ENCODE results near the gene KIAA1614.

KIAA1614 gene

GRCh38 chr1:180929389-180929788 is 16.7 kb downstream of the KIAA1614 start:
- DNase-seq (ENCODE audit: low read depth), result no peak
- TF ChIP-seq CTCF (IDR thresholded peaks at IDR 0.05; ENCODE audit: control insufficient read depth, extremely low read depth, insufficient read depth), result no peak
- no peak overlapping the region for H3K4me3 ChIP-seq (ENCODE audit: low read depth, low read length)

GRCh38 chr1:180930687-180931086 is 18.0 kb downstream of the KIAA1614 start:
- TF ChIP-seq CTCF (IDR thresholded peaks at IDR 0.05; ENCODE audit: control insufficient read depth, extremely low read depth, insufficient read depth), result no peak
- H3K4me3 ChIP-seq (ENCODE audit: low read depth, low read length), result no peak overlapping the region
- DNase-seq (ENCODE audit: low read depth), result no peak

GRCh38 chr1:180931529-180931928 is 18.8 kb downstream of the KIAA1614 start:
- TF ChIP-seq CTCF (IDR thresholded peaks at IDR 0.05; ENCODE audit: control insufficient read depth, extremely low read depth, insufficient read depth), result no peak
- DNase-seq (ENCODE audit: low read depth), result no peak
- H3K4me3 ChIP-seq (ENCODE audit: low read depth, low read length), result no peak overlapping the region

- TF ChIP-seq CTCF (IDR thresholded peaks at IDR 0.05; ENCODE audit: control insufficient read depth, extremely low read depth, insufficient read depth), result no peak
- no peak for DNase-seq (ENCODE audit: low read depth)
- H3K4me3 ChIP-seq (ENCODE audit: low read depth, low read length), result no peak overlapping the region
Measured at GRCh38 chr1:180932378-180932777, 19.7 kb downstream of the KIAA1614 start.

GRCh38 chr1:180933141-180933540 is 20.4 kb downstream of the KIAA1614 start:
- no peak for TF ChIP-seq CTCF (IDR thresholded peaks at IDR 0.05; ENCODE audit: control insufficient read depth, extremely low read depth, insufficient read depth)
- H3K4me3 ChIP-seq (ENCODE audit: low read depth, low read length), result no peak overlapping the region
- DNase-seq (ENCODE audit: low read depth), result no peak

GRCh38 chr1:180934563-180934962 is 21.9 kb downstream of the KIAA1614 start:
- TF ChIP-seq CTCF (IDR thresholded peaks at IDR 0.05; ENCODE audit: control insufficient read depth, extremely low read depth, insufficient read depth), result no peak
- no peak overlapping the region for H3K4me3 ChIP-seq (ENCODE audit: low read depth, low read length)
- no peak for DNase-seq (ENCODE audit: low read depth)

- no peak overlapping the region for H3K4me3 ChIP-seq (ENCODE audit: low read depth, low read length)
- TF ChIP-seq CTCF (IDR thresholded peaks at IDR 0.05; ENCODE audit: control insufficient read depth, extremely low read depth, insufficient read depth), result no peak
- no peak for DNase-seq (ENCODE audit: low read depth)
Measured at GRCh38 chr1:180935326-180936109, 22.8 kb downstream of the KIAA1614 start.

All from LNCaP clone FGC (cell line).